ENCODE data around the gene RPH3AL.

GRCh38 chr17:313231-313630 is 39.4 kb downstream of the RPH3AL start:
- TF ChIP-seq POLR2AphosphoS5 (IDR thresholded peaks at IDR 0.05) (no peak), CTCF (IDR thresholded peaks at IDR 0.05) (no peak)

Data from prostate gland (tissue), 2 donors.